Putamen (tissue), 1 donor: ENCODE data around the gene RBBP8.
"Not testable (repeated sequence)": the region's sequence is repeated elsewhere in the genome, so short reads cannot be mapped to it uniquely, and the experiment has no call there.

Experiments used
- DNase-seq: peaks from one replicate; pipeline ENCODE4 v3.0.0-alpha.2; 2016; ENCODE audit warnings: low spot score

The RBBP8 gene

DNA sequence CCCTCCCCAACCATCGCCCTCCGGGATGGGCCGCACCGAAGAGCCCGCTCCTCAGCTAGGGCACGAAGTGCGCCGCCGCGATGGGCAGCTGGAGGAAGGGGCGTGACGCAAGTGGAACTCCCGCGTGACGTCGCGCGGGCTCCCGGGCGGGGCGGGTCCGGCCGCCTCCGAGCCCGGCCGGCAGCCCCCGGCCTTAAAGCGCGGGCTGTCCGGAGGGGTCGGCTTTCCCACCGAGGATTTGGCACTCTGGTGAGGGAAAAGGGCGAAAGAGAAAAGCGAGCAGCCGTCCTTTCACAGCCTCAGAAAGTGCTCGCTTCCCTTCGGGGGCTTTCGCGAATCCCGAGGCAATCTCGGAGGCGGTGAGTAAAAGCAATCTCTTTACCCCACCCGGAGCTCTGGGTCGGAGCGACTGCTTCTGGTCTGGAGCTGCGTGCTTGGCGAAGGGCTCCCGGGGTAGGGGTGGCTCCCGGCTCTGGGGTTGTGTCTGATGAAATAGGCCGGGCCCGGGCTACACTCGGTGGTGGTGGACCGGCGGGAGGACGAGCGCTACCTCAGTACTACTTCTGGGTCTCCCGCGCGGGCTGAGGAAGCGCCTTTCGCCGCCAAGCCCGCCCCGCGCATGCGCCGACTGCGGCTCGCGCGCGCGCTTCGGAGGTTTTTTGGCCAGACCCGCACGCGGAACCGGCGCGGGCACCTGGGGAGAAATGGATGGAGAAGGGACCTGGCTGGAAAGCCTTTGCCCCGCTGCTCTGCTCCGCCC, at the start of gene RBBP8:
TSS of gene RBBP8 (plus strand) at position 123 of the 760 bp plus-strand sequence. CDS start 3,524 bp downstream, outside the sequence.
- DNase-seq = peak; percentile 83

GRCh38 chr18:22883827-22884226, 49.3 kb upstream of the RBBP8 start:
- no peak for DNase-seq

DNA sequence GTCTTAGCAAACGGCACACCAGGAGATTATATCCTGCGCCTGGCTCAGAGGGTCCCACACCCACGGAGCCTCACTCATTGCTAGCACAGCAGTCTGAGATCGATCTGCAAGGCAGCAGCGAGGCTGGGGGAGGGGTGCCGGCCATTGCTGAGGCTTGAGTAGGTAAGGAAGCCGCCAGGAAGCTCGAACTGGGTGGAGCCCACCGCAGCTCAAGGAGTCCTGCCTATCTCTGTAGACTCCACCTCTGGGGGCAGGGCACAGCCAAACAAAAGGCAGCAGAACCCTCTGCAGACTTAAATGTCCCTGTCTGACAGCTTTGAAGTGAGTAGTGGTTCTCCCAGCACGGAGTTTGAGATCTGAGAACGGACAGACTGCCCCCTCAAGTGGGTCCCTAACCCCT, 47.4 kb upstream of the RBBP8 start:
- DNase-seq = not testable (repeated sequence)

- no peak for DNase-seq
Observed at GRCh38 chr18:22899421-22899820, 33.7 kb upstream of the RBBP8 start.

DNA sequence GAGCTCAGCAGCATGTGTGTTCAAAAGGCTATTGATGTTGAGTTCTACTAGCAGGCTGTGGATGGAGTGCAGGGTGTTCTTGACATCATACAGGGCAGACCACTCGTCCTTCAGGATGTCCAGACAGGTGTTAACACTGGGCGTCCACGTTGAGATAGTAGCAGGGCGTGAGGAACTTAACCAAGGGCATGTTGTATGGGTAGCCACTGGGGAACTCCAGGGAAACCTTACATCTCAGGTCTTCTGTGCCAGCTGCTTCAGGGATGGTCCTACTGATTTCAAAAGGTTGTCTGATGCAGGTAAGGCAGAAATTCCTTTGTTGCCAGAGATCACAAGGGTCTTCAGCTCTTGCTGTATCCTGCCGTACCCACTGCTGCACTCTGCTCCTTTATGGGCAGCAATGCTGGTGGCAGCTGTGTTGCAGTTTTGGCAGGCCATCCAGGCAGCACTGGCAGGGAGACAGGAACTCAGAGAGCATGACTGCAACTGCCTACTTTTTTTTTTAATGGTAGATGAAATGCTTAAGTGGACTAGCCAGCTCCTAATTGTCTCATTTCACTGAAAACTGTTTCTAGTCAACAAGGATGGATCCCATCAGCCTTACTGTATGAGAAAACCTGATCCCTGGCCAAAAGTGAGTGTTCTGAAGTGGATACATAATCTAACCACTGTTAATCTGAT, 32.4 kb upstream of the RBBP8 start:
- DNase-seq = no peak

GRCh38 chr18:22902093-22902492, 31.0 kb upstream of the RBBP8 start:
- DNase-seq = no peak

GRCh38 chr18:22903248-22903647, 29.9 kb upstream of the RBBP8 start:
- not testable (repeated sequence) for DNase-seq

GRCh38 chr18:22912149-22912548, 21.0 kb upstream of the RBBP8 start:
- DNase-seq = no peak

DNA sequence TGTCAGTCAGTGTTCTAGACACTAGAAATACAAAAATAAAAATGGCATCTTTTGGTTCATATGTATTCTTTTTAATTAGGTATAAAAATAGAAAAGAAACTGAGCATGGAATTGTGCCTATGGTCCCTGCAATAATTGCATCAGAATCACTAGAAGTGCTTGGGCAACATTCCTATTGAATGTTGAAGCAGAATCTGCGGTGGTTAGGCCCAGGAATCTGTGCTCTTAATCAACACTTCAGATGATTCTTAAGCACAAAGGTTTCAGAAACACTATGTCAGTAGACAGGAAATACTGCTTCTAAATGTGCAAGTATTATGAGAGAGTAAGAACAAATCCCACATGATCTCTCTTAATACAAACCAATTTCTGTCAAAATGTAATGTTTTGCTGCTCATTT, 20.3 kb upstream of the RBBP8 start:
- no peak for DNase-seq

DNA sequence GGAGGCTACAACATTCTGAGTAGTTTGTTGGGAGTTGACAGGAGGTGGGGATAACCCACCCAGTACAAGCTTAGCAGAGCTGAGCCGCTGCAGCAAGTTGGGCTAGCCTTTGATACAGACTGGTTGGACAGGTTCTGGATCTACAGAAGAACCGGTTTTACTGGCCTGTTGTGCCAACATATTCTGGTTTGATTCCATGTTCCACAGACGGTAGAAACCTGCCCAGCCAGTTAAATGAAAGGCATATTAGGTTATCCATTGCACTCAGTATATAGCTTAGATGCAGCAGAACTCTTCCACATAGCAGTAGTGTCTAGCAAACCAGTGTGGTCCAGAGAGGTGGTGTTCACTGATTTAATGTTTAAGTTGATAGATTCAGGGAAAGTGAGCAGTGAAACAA, 19.3 kb upstream of the RBBP8 start:
- DNase-seq = no peak

DNA sequence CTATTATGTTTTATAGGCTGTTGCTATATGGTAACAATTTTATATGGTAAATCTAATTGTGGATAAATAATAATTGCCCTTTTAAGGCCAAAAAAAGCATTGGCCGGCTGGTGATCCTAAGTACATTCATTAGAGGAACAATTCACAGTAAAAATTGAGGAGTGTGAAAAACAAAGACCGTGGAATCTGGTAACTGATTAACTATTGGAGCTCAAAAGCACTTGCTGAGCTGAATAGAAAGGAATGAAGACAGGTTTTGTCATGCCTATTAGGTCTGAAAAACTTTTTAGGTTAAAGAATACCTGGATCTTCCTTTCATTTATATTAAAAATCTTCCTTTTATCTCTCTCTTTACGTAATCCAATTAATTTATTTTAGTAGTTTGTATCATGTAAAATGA, 18.5 kb upstream of the RBBP8 start:
- DNase-seq = no peak

GRCh38 chr18:22915337-22915736, 17.8 kb upstream of the RBBP8 start:
- DNase-seq = no peak

- no peak for DNase-seq
Observed at GRCh38 chr18:22921772-22922171, 11.4 kb upstream of the RBBP8 start.

- no peak for DNase-seq
Observed at GRCh38 chr18:22924589-22924988, 8.5 kb upstream of the RBBP8 start.

GRCh38 chr18:22926454-22926853, 6.7 kb upstream of the RBBP8 start:
- DNase-seq = no peak

- no peak for DNase-seq
Observed at GRCh38 chr18:22928339-22928738, 4.8 kb upstream of the RBBP8 start.

GRCh38 chr18:22930089-22930713, 2.9 kb upstream of the RBBP8 start:
- DNase-seq = peak; percentile 40

DNA sequence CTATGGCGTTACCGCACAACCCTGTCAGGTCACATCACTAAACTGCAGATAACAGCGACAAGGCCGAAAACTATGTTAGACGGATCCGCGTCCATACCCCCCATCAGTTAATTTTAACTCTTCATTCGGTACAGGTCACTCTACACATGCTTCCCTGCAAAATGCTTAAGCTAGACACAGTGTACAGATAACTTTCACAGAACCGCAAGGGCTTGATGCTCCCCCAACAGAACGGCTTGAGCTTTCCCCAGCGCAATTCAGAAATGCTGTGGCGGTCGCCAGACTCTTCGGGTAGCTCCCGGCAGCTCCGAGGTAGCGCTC, 283 bp upstream of the RBBP8 start:
- no peak for DNase-seq

- DNase-seq = no peak
Observed at GRCh38 chr18:22933966-22934423, 867 bp downstream of the RBBP8 start.

DNA sequence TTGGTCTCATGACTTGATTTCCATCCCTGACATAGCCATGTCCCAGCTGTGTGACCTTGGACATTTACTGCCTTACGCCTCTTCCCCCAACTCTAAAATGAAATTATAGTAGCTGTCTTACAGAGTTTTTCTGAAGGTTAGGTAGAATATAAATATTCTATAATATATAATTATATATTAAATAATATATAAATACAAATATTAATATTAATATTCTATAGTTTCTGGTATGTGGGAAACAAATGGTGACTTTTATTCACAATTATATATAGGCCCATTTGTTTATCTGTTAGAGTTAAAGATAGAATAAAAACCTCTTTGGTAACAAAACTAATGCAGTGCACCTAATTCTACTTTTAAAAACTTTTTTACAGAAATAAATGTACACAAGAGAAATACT, 1.7 kb downstream of the RBBP8 start:
- DNase-seq = no peak

GRCh38 chr18:22935431-22935830, 2.3 kb downstream of the RBBP8 start:
- no peak for DNase-seq

DNA sequence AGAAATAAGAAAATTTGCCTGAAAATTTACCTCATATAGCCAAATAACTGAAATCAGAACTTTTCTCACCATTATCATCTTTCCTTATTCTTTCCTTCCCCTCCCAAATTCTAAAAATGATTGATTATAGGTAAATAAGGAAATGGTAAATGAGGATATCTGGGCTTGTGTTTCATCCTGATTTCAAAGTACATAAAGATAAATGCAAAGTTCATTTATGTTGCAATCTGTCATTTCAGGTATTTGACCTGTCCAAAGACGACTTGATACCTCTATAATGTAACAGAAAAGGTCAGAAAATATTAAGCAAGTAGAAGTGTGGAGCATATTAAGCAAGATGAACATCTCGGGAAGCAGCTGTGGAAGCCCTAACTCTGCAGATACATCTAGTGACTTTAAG, 3.4 kb downstream of the RBBP8 start:
- no peak for DNase-seq

DNA sequence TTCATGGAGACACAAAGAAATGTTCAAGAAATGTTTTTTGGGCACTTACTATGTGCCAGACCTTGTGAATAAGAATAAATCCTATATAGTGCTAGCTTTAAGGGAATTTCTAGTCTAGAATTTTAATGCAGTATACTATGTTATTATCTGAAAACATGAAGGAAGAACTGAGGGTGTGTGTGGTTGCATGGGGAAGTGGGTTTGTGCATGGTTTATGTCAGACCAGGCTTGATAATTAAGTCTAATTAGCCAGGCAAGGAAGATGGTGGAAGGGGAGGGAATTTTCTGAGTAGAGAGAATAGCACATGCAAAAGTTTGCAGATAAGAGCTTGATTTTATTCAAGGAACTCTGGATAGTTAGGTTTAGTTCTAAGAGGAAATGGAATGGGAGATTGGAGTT, 6.5 kb downstream of the RBBP8 start:
- no peak for DNase-seq
